ENCODE results near the gene PNPT1. TPM values are rescaled to one million over a fixed set of nuclear protein-coding genes. Genes with fewer than 3 reads are reported as not detected.

Gene PNPT1
- total and polyA plus RNA-seq, 9 of the 15 experiments (the other 6 are each of a cell fraction or from before 2014, with no cell fraction given): 46.5 to 104 (median 62.7) TPM

GRCh38 chr2:55693181-55694125 lies at the start of gene PNPT1 (continued):
- TF ChIP-seq KDM4B (IDR thresholded peaks at IDR 0.05; ENCODE audit: borderline replicate concordance in 2 of 2, low read depth in 1 of 2) (0 out of 4 replicates have a peak, but pooled peaks of 1 of the 2 experiments have one; percentile 49), ZNF140 (CRISPR knock-in tag; IDR thresholded peaks at IDR 0.05) (no peak), CSDE1 (IDR thresholded peaks at IDR 0.05) (no peak; a peak in 2 of 4 replicates), NR2C2 (CRISPR knock-in tag; IDR thresholded peaks at IDR 0.05) (peak; percentile 85), NR2C2 (tag; IDR thresholded peaks at IDR 0.05) (peak; percentile 79), RBM22 (IDR thresholded peaks at IDR 0.05; ENCODE audit: low read depth, low read length, poor library complexity, severe bottlenecking) (no peak), NFYB (IDR thresholded peaks at IDR 0.05; ENCODE audit: extremely low read depth, insufficient read length) (peak; percentile 65), HLTF (IDR thresholded peaks at IDR 0.05) (no peak), SRF (CRISPR knock-in tag; IDR thresholded peaks at IDR 0.05) (no peak), RBFOX2 (IDR thresholded peaks at IDR 0.05; ENCODE audit: low read depth, low read length) (peak; percentile 95), ZNF197 (CRISPR knock-in tag; IDR thresholded peaks at IDR 0.05; ENCODE audit: low read depth) (0 out of 2 replicates have a peak, but pooled peaks have one; percentile 55), ZNF696 (CRISPR knock-in tag; conservative IDR thresholded peaks at IDR 0.05) (no peak), PRPF4 (IDR thresholded peaks at IDR 0.05; ENCODE audit: insufficient read depth, low read depth, low read length, poor library complexity, severe bottlenecking) (no peak), ZBTB17 (CRISPR knock-in tag; IDR thresholded peaks at IDR 0.05) (no peak), ARNT (IDR thresholded peaks at IDR 0.05) (no peak)
- TF ChIP-seq, protein P1, sequence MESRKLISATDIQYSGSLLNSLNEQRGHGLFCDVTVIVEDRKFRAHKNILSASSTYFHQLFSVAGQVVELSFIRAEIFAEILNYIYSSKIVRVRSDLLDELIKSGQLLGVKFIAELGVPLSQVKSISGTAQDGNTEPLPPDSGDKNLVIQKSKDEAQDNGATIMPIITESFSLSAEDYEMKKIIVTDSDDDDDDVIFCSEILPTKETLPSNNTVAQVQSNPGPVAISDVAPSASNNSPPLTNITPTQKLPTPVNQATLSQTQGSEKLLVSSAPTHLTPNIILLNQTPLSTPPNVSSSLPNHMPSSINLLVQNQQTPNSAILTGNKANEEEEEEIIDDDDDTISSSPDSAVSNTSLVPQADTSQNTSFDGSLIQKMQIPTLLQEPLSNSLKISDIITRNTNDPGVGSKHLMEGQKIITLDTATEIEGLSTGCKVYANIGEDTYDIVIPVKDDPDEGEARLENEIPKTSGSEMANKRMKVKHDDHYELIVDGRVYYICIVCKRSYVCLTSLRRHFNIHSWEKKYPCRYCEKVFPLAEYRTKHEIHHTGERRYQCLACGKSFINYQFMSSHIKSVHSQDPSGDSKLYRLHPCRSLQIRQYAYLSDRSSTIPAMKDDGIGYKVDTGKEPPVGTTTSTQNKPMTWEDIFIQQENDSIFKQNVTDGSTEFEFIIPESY (CRISPR knock-in tag; IDR thresholded peaks at IDR 0.05): peak; percentile 81
- TF ChIP-seq, protein P2, sequence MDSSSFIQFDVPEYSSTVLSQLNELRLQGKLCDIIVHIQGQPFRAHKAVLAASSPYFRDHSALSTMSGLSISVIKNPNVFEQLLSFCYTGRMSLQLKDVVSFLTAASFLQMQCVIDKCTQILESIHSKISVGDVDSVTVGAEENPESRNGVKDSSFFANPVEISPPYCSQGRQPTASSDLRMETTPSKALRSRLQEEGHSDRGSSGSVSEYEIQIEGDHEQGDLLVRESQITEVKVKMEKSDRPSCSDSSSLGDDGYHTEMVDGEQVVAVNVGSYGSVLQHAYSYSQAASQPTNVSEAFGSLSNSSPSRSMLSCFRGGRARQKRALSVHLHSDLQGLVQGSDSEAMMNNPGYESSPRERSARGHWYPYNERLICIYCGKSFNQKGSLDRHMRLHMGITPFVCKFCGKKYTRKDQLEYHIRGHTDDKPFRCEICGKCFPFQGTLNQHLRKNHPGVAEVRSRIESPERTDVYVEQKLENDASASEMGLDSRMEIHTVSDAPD (CRISPR knock-in tag; IDR thresholded peaks at IDR 0.05): no peak

All from K562 (cell line).